ENCODE data around the gene BAD.

The BAD gene

GRCh38 chr11:64244107-64244506, 40.4 kb downstream of the BAD start:
- DNase-seq (ENCODE audit: low read depth) = no peak

GRCh38 chr11:64243236-64243854, 41.1 kb downstream of the BAD start:
- no peak for DNase-seq (ENCODE audit: low read depth)

GRCh38 chr11:64241491-64242374, 42.7 kb downstream of the BAD start:
- peak; percentile 99 for DNase-seq (ENCODE audit: low read depth)

GRCh38 chr11:64241241-64241490, 43.3 kb downstream of the BAD start:
- DNase-seq (ENCODE audit: low read depth) = no peak

- peak; percentile 88 for DNase-seq (ENCODE audit: low read depth)
Measured at GRCh38 chr11:64240435-64241240, 43.8 kb downstream of the BAD start, which contains the start of gene FKBP2. Gene FKBP2, plus strand, starts transcription at chr11:64241095. Its CDS starts 1,293 bp downstream, at chr11:64242388.

GRCh38 chr11:64239662-64240434, 44.6 kb downstream of the BAD start:
- DNase-seq (ENCODE audit: low read depth) = no peak

GRCh38 chr11:64238999-64239398, 45.5 kb downstream of the BAD start:
- no peak for DNase-seq (ENCODE audit: low read depth)

GRCh38 chr11:64238076-64238475, 46.4 kb downstream of the BAD start:
- no peak for DNase-seq (ENCODE audit: low read depth)

- DNase-seq (ENCODE audit: low read depth) = no peak
Measured at GRCh38 chr11:64237484-64237951, 46.9 kb downstream of the BAD start.

GRCh38 chr11:64235437-64236161, 48.9 kb downstream of the BAD start:
- DNase-seq (ENCODE audit: low read depth) = no peak

- DNase-seq (ENCODE audit: low read depth) = no peak
Measured at GRCh38 chr11:64234647-64235379, 49.7 kb downstream of the BAD start.

- DNase-seq (ENCODE audit: low read depth) = no peak
Measured at GRCh38 chr11:64233913-64234586, 50.4 kb downstream of the BAD start, which contains the start of gene VEGFB. Gene VEGFB, plus strand, starts transcription at chr11:64234584. Its CDS starts 250 bp downstream, at chr11:64234834.

- no peak for DNase-seq (ENCODE audit: low read depth)
Measured at GRCh38 chr11:64232967-64233315, 51.5 kb downstream of the BAD start.

GRCh38 chr11:64232182-64232966, 52.1 kb downstream of the BAD start:
- no peak for DNase-seq (ENCODE audit: low read depth)

GRCh38 chr11:64231546-64231945, 52.9 kb downstream of the BAD start:
- DNase-seq (ENCODE audit: low read depth) = no peak

GRCh38 chr11:64230985-64231365, 53.5 kb downstream of the BAD start:
- DNase-seq (ENCODE audit: low read depth) = no peak

- peak; percentile 77 for DNase-seq (ENCODE audit: low read depth)
Measured at GRCh38 chr11:64230171-64230984, 54.1 kb downstream of the BAD start, which contains the start of gene DNAJC4. Gene DNAJC4, plus strand, starts transcription at chr11:64230548. Its CDS starts 307 bp downstream, at chr11:64230855.

- no peak for DNase-seq (ENCODE audit: low read depth)
Measured at GRCh38 chr11:64229744-64230170, 54.7 kb downstream of the BAD start.
